HG03135 (cell line): ENCODE measurements around the gene TPT1.
A peak's percentile ranks its signal among the peaks of the same experiment; 100 is the strongest.
"Not testable (repeated sequence)": the region's sequence is repeated elsewhere in the genome, so short reads cannot be mapped to it uniquely, and the experiment has no call there.

Experiments used
- ATAC-seq: cut with Tn5 transposase; IDR thresholded peaks from one replicate; pipeline ENCODE4 v1.9.1; 2021; ENCODE audit warnings: mild to moderate bottlenecking, moderate library complexity; ENCODE audit not compliant: unreplicated experiment

TPT1 gene

DNA sequence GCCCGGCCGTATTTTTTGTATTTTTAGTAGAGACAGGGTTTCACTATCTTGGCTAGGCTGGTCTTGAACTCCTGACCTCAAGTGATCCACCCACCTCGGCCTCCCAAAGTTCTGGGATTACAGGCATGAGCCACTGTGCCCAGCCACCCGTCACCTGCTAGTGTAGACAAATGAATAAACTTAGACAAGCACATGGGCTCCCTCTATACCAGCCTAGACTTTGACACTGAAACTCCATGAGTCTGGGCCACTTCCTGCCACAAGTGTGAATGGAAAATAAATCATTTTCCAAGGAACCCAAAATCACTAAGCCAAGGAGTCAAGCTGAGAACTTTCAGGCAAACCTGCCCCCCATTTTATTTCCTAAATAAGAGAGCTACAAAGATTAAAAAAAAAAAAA is 27.0 kb upstream of the TPT1 start:
- ATAC-seq = no peak

DNA sequence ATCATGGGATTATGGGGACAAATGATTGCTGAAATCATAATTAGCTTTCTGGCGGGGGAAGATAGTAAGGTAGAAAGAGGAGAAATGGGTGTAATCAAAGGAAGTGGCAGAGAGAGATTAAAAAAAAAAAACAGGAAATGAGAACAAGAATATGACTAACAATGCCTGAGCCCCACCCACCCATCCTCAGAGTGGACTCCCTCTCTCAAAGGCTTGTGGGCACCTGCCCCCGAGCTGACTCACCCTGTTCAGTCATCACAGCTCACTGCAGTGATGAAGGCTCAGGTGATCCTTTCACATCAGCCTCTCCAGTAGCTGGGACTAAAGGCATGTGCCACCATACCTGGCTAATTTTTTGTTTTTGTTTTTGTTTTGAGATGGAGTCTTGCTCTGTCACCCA is 26.4 kb upstream of the TPT1 start:
- ATAC-seq = peak; percentile 96

GRCh38 chr13:45365558-45365885 is 24.5 kb upstream of the TPT1 start:
- ATAC-seq = no peak

- ATAC-seq = no peak
These were observed 24.0 kb upstream of the TPT1 start for GRCh38 chr13:45364876-45365557.

DNA sequence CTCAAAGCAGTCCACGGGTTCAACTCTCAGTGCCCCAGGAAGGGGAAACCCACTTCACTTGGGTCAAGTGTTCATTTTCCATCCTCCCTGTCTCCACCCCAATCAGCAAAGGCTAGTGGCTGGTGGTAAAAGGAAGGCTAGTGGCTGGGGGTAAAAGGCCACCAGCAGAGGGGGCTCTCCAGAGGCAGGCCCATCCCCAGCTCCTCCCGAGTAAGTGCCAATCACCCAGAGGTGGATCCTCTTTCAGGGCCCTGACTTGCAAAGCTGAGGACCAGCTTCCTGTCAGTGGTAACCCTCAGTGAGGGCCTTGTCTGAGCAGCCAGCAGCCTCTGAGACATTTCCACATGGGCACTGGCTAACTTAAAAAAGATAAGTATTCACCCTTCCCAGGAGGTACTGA is 22.0 kb upstream of the TPT1 start:
- no peak for ATAC-seq

GRCh38 chr13:45361596-45362206 is 20.7 kb upstream of the TPT1 start:
- ATAC-seq = no peak

DNA sequence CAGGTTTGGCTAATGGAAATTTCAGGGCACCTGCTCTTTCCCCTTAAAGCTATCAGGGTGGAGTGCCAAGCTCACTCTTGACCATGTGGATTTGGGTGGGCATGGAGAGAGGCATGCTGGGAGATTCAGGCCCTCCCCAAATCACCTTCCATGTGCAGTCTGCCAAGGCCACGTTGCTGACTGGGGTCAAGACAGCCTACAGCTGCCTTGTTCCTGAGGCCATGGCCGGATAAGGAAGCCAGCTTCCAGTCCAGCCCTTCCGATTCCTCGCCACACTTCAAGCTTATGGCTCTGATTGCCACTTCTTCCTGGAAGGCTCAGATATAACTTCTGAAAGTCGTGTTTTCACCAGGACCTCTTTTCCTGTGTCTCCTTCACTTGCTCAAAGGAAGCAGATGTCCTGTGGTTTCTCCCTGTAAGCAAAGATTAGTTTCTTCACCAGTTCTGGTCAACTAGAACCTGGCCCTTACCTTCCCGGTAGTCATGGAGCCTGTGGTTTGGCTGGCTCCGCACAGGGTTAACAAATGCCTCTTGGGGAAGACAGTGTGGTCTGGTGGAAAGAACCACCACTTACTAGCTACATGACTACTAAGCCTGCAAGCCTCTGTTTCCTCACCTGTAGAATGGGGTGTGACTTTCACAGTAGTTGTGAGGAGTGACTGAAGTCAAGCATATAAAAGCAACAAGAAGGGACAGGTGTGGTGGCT is 16.1 kb upstream of the TPT1 start:
- ATAC-seq = no peak

DNA sequence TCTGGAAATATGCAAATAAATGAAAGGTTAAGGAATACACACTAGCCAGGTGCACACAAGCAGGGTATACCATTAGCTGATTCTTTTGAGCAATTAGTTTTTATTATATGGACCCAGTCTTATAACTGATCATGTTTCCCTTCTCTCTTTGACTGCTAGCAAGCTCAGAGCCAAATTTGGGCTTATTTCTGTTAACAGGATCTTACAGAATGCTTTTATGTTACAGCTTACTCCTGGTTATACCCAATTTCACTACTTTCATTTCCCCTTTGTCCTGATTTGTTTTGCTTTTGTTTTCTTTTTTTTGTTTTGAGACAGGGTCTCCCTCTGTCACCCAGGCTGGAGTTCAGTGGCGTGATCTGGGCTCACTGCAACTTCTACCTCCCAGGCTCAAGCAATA is 12.9 kb upstream of the TPT1 start:
- ATAC-seq = peak; percentile 61

DNA sequence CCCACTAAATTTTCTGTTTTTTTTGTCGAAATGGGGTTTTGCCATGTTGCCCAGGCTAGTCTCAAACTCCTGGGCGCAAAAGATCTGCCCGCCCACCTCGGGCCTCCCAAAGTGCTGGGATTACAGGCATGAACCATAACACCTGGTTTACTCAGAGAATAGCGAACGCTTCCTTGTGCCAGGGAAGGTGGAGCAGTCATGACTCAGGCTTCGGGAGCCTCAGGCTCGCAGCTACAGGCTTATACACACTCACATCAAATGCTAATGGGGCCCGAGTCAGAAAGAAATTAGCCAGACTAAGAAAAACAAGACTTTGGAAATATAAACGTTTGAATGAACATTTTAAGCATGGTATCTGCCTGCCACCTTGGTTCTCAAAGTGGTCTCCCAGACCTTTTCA is 11.0 kb upstream of the TPT1 start:
- ATAC-seq = no peak

DNA sequence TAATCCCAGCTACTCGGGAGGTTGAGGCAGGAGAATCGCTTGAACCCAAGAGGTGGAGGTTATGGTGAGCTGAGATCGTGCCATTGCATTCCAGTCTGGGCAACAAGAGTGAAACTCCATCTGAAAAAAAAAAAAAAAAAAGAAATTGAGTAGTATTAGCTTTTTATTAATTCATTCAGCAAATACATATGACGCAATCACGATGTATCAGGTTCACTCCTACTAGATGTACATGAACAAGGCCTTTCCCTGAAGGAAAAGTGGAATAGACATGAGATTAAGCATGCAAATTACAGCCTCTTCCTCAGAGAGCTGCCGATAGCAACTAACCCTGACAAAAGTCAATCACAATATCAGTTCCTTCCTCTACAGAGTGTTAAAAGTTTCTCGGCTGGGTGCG is 9.2 kb upstream of the TPT1 start:
- no peak for ATAC-seq

DNA sequence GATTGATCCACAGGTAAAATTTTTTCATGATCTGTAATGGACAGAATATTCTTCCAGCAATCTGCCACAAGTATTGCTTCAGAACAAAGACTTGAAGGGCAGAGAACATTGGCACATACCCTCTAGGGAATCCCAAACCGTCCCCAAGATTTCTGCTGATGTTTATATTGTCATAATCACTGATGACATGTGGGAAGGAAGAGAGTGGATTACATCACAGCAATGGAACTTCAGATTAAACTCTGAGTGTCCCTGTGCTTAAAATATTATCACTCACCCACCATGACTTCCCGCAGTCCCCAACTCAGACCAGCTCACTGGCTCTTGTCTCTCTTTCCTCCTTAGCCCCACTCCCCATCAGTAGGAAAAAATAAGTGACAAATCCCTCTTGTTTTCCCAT is 8.5 kb upstream of the TPT1 start:
- ATAC-seq = no peak

GRCh38 chr13:45344064-45344463 is 3.1 kb upstream of the TPT1 start:
- ATAC-seq = not testable (repeated sequence)

DNA sequence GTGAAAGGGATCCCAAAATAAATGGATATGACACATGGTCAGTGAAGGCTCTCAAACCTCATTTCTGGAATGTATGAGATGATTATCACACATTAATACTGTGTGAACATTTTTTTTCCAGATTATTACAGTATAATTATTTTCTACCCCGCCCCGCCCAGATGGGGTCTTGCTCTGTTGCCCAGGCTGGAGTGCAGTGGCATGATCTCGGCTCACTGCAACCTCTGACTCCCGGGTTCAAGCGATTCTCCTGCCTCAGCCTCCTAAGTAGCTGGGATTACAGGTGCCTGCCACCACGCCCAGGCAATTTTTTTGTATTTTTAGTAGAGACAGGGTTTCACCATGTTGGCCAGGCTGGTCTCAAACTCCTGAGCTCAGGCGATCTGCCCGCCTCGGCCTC is 2.1 kb upstream of the TPT1 start:
- ATAC-seq = not testable (repeated sequence)

- ATAC-seq = not testable (repeated sequence)
These were observed 1.7 kb upstream of the TPT1 start for GRCh38 chr13:45342668-45343067.

GRCh38 chr13:45341799-45342500 is 967 bp upstream of the TPT1 start:
- no peak for ATAC-seq

DNA sequence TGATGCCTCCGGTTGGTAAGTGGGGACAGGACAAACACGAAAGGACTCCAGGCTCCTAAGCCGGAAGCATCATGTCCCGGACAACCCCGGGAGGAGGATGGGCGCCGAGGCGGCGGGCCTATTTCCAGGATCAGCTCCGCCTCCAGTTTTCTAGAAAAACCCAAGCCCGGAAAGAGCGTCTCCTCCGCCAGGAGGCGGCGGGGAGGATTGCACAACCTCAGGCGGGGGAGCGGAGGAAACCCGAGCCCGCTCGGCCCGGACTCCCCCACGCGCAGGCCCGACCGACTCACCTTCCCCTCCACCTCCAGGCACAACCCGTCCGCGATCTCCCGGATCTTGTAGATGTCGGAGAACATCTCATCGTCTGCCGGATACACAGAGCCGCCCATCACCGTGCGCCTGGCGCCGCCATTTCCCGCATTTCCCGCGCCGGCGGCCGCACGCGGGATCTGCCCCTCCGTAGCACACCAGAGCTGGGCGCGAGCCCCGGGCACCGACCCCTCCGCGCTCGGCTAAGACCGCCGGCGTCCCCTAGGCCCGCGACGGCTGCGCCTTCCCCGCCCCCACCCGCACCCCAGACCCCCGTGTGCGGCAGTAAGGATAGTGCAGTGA is 455 bp downstream of the TPT1 start:
- peak; percentile 51 for ATAC-seq

DNA sequence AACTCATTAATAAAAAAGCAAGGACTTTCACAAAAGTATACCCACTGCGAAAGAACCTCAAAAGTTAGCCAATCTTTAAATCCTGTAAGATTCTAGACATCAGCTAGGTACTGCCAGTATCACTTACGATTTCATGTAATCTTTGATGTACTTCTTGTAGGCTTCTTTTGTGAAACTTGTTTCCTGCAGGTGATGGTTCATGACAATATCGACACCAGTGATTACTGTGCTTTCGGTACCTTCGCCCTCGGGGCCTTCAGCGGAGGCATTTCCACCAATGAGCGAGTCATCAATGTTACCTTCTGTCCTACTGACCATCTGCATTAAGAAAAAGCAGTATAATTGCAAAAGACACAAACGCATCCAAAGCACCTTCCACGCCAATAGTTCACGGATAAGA is 1.1 kb downstream of the TPT1 start:
- no peak for ATAC-seq

GRCh38 chr13:45339399-45339798 is 1.6 kb downstream of the TPT1 start:
- no peak for ATAC-seq

DNA sequence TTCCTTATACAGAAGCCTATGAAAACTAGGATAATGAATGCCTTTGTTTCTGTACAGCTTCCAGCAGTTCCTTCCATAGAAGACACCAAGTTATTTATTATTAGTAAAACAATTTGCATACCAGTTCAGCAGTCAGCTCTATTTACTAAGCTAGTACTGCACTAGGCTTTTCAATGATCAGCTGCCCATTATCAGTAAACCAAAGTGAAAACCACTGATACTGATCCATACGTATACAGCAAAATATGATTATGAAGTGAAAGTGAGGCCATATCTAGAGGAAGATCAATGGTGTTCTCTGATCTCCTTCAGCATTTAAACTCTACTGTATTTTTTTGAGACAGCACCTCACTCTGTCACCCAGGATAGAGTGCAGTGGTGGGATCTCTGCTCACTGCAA is 3.2 kb downstream of the TPT1 start:
- no peak for ATAC-seq

DNA sequence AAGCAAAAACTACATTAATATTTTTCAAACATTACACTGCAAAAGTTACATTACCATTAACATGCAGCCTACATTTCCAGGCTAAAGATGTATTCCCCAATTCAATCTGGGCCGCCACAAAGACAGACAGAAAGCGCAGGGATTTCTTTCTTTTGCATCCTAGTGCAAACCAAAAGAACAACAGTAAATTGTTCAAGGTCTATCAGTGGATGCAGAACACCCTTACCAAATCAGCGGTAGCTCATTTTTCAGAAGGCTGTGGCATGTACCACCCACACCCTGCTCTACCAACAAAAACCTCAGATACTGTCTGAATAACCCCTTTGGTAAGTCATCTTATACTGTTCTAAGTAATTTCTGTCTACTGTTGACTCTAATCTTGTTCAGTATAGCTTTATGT is 3.6 kb downstream of the TPT1 start:
- no peak for ATAC-seq

DNA sequence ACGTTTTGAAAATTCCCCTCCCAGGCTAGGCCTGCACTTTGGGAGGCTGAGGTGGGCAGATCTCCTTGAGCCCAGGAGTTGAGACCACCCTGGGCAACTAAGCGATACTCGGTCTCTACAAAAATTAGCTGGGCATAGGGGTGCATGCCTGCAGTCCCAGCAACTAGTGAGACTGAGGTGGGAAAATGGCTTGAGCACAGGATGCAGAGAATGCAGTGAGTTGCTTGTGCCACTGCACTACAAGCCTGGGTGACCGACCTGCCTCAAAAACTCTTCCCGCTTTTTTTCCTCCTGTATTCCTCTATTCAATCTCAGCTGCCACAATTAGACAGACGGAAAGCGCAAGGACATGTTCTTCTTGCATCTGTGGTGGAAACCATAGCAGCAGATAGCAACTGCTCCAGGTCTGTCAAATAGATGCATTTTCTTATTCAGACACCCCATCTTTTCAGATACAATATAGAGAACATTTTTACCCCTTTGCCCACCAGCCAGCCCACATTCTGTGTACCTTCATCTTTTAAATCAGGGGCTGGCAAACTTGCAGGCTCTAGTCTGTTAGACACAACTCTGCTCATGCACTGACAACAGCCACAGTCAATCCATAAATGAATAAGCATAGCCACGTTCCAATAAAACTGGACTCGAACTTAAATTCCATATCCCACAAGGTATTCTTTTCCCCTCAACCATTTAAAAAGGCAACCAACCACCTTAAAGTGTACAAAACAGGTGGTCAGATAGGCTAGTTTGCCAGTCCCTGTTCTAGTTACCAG is 4.8 kb downstream of the TPT1 start:
- no peak for ATAC-seq
